Endothelial cell of umbilical vein (primary cell): ENCODE measurements around the gene MT1E.

Source experiments
- EZH2 ChIP-seq: IDR thresholded peaks from 2 replicates; pipeline ENCODE4 v1.6.1; 2012; ENCODE audit warnings: borderline replicate concordance, low read depth, mild to moderate bottlenecking, moderate library complexity, low read length, inconsistent platforms; ENCODE audit not compliant: severe bottlenecking
- GATA2 ChIP-seq: IDR thresholded peaks from 2 replicates; pipeline ENCODE4 v1.7.0; 2011; ENCODE audit warnings: low read depth, mild to moderate bottlenecking, moderate library complexity, mixed read lengths, low read length; ENCODE audit not compliant: insufficient read length, insufficient read depth
- MAX ChIP-seq: IDR thresholded peaks from 2 replicates; pipeline ENCODE4 v1.6.1; 2011; ENCODE audit not compliant: insufficient read depth, insufficient read length
- POLR2A ChIP-seq: IDR thresholded peaks from 2 replicates; pipeline ENCODE4 v1.6.1; 2012; ENCODE audit warnings: low read depth, mild to moderate bottlenecking, control low read depth, low read length
- POLR2AphosphoS5 ChIP-seq: IDR thresholded peaks from 2 replicates; pipeline ENCODE4 v1.6.1; 2012; ENCODE audit warnings: low read depth, mild to moderate bottlenecking, control low read depth, low read length, moderate library complexity; ENCODE audit not compliant: insufficient read depth
- TF ChIP-seq, protein P1 (sequence below), 2 donors: IDR thresholded peaks; 1 replicate in 1 of 2; 2 replicates in 1 of 2; pipeline ENCODE4 v1.5.1; 2011; ENCODE audit warnings: low read length in 2 of 2, mild to moderate bottlenecking in 2 of 2, moderate library complexity in 2 of 2, control low read depth in 1 of 2, inconsistent platforms in 1 of 2, low read depth in 1 of 2; ENCODE audit not compliant: insufficient read depth in 1 of 2; ENCODE audit errors: extremely low read depth in 1 of 2

DNA sequence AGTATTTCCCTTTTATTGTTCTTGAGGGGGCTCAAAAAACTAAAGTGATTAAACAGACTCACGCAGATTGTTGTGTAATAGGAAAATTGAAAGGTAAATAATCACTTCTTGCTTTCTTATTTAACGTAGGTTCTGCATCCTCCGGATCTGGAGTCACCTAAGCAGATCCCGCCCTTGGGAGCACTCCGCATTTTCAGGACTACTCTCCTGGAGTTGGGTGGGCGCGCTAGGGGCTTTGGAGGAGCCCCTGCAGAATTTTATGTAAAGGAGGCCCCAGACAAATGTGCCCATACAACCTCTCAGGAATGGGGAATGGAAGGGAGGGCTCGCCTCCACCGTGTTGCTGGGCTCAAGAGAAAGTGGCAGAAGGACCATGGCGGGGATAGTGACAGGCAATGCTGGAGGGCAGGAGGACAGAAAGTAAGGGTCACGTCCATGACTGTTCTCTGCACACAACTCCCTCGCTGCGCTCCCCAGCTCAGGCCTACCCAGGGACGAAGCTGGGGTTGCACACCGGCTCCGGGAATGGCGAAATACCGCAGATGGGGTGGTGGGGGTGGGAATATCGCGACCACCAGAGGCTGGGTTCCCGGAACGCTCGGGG, 8.9 kb upstream of the MT1E start:
- TF ChIP-seq, protein P1, sequence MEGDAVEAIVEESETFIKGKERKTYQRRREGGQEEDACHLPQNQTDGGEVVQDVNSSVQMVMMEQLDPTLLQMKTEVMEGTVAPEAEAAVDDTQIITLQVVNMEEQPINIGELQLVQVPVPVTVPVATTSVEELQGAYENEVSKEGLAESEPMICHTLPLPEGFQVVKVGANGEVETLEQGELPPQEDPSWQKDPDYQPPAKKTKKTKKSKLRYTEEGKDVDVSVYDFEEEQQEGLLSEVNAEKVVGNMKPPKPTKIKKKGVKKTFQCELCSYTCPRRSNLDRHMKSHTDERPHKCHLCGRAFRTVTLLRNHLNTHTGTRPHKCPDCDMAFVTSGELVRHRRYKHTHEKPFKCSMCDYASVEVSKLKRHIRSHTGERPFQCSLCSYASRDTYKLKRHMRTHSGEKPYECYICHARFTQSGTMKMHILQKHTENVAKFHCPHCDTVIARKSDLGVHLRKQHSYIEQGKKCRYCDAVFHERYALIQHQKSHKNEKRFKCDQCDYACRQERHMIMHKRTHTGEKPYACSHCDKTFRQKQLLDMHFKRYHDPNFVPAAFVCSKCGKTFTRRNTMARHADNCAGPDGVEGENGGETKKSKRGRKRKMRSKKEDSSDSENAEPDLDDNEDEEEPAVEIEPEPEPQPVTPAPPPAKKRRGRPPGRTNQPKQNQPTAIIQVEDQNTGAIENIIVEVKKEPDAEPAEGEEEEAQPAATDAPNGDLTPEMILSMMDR (IDR thresholded peaks at IDR 0.05; ENCODE audit: extremely low read depth in 1 of 2, insufficient read depth in 1 of 2, low read depth in 1 of 2, low read length in 2 of 2): no peak
- no peak for TF ChIP-seq EZH2
- no peak for TF ChIP-seq POLR2A
- TF ChIP-seq MAX: no peak
- TF ChIP-seq GATA2: no peak
- TF ChIP-seq POLR2AphosphoS5: no peak
